CD8-positive, alpha-beta memory T cell (primary cell): Measurements from ENCODE around the gene GIPC1. TPM values are rescaled to one million over a fixed set of nuclear protein-coding genes. Genes with fewer than 3 reads are reported as not detected.

Experiments
- CTCF ChIA-PET: fragments of 350-600 bp; sonication (Branson Sonifier 250); formaldehyde crosslinking; loops from one replicate; lab custom pipeline; 2021; ENCODE audit warnings: antibody characterized with exemption; lab: Charles Lee
- POLR2A ChIA-PET: fragments of 350-600 bp; sonication (Branson Sonifier 250); formaldehyde crosslinking; loops from one replicate; lab custom pipeline; 2021; ENCODE audit warnings: antibody characterized with exemption; lab: Charles Lee
- DNase-seq, 5 donors: peaks; one replicate each; pipeline versions ENCODE4 v3.0.0 to v3.0.0-alpha.2; 2020 to 2022; ENCODE audit warnings: mixed read lengths in 1 of 5
- H3K27ac ChIP-seq: one replicate; pipeline ENCODE4 v1.7.0; 2013; ENCODE audit warnings: low read depth, mild to moderate bottlenecking, low read length, moderate library complexity
- H3K27me3 ChIP-seq: 2 replicates; pipeline ENCODE4 v1.7.0; 2013; ENCODE audit warnings: low read length, mild to moderate bottlenecking; ENCODE audit not compliant: insufficient read depth, poor library complexity, severe bottlenecking
- H3K36me3 ChIP-seq: 2 replicates; pipeline ENCODE4 v1.7.0; 2013; ENCODE audit warnings: mild to moderate bottlenecking, low read length, moderate library complexity; ENCODE audit not compliant: insufficient read depth
- H3K4me1 ChIP-seq: 2 replicates; pipeline ENCODE4 v1.7.0; 2013; ENCODE audit warnings: mild to moderate bottlenecking, low read length, moderate library complexity; ENCODE audit not compliant: insufficient read depth
- H3K4me3 ChIP-seq: 2 replicates; pipeline ENCODE4 v1.7.0; 2013; ENCODE audit warnings: mild to moderate bottlenecking, low read length
- H3K9me3 ChIP-seq: 2 replicates; pipeline ENCODE4 v1.7.0; 2013; ENCODE audit warnings: mild to moderate bottlenecking, low read length
- H3K27ac Mint-ChIP-seq, 8 donors: one replicate each; pipeline ENCODE4 v1.8.0; 2020 to 2021; ENCODE audit warnings: mixed read lengths in 8 of 8, mild to moderate bottlenecking in 6 of 8, inconsistent platforms in 3 of 8, moderate library complexity in 3 of 8
- H3K27me3 Mint-ChIP-seq, 2 donors: one replicate each; pipeline ENCODE4 v1.8.0; 2020 to 2021; ENCODE audit warnings: mixed read lengths in 2 of 2, mild to moderate bottlenecking in 1 of 2, moderate library complexity in 1 of 2
- H3K36me3 Mint-ChIP-seq, 3 donors: one replicate each; pipeline ENCODE4 v1.8.0; 2020 to 2021; ENCODE audit warnings: mixed read lengths in 3 of 3, inconsistent platforms in 1 of 3, mild to moderate bottlenecking in 1 of 3
- H3K4me1 Mint-ChIP-seq, 3 donors: one replicate each; pipeline ENCODE4 v1.8.0; 2020 to 2021; ENCODE audit warnings: mixed read lengths in 3 of 3, inconsistent platforms in 1 of 3, mild to moderate bottlenecking in 1 of 3
- H3K4me3 Mint-ChIP-seq, 7 donors: one replicate each; pipeline ENCODE4 v1.8.0; 2020 to 2021; ENCODE audit warnings: mixed read lengths in 7 of 7, mild to moderate bottlenecking in 6 of 7, moderate library complexity in 4 of 7, inconsistent platforms in 2 of 7
- H3K9me3 Mint-ChIP-seq, 5 donors: one replicate each; pipeline ENCODE4 v1.8.0; 2020 to 2022; ENCODE audit warnings: mixed read lengths in 5 of 5, mild to moderate bottlenecking in 3 of 5, moderate library complexity in 2 of 5, inconsistent platforms in 1 of 5
- polyA plus RNA-seq: library from polyadenylated mRNA; unstranded; fragments of 300-500 nt; fragmentation: Illumina TruSeq; gene quantifications from one replicate; pipeline ENCODE4 v1.2.3, GENCODE V29; 2021
- total RNA-seq, 2 experiments: library from RNA; stranded (reverse); gene quantifications; one replicate each; pipeline ENCODE4 v1.2.3, GENCODE V29; 2021

Gene GIPC1
- total and polyA plus RNA-seq, 3 experiments from 2014 or later: 32.7 to 43.4 (median 36.7) TPM

DNA sequence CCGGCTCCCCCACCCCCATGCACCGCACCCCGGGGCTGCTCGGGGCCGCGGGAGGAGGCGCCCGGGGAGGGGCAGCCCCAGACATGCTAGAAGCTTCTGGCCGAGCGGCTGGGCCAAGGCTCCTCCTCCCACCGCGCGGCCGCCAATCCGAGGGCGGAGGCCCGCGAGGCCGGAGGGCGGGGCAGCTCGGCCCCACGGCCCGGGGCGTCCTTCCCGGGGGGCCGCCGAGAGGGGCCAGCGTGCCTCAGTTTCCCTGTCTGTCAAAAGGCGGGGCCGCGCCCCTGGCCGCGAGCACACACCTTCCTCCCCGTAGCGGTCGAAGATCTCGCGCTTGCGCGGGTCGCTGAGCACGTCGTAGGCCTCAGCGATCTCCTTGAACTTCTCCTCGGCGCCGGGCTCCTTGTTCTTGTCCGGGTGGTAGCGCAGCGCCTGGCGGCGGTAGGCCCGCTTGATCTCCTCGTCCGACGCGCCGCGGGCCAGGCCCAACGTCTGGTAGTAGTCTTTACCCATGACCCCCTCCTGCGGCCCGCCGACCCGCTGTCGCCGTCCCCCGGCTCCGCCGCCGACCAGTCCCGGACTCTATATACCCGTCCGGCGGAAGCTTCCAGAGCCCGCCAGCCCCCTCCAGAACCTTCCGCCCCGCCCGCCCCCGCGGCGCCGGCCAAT lies 22.0 kb upstream of the GIPC1 start, which contains the start of gene DNAJB1:
Gene DNAJB1 (minus strand): TSS at position 558 of the 666 bp plus-strand sequence. CDS start 48 bp downstream, at position 510.
- ChIA-PET POLR2A (interaction anchor here (0.6 to 9.7 kb wide), 17 partner anchors 7 to 725 kb away, joined by 3 to 175 read pairs (median 5); partner anchors contain the start of genes ASF1B, GIPC1, NDUFB7 and RFX1), CTCF (interaction anchor here (1.1 to 6.2 kb wide), 7 partner anchors 11 to 53 kb away, joined by 3 to 65 read pairs (median 5); partner anchors contain the start of gene NDUFB7)
- no peaks in the 10 kb centered on the region for H3K27me3 ChIP-seq
- H3K36me3 ChIP-seq: peaks cover 35% of the 10 kb centered on the region
- peaks cover 80% of the 10 kb centered on the region for H3K4me1 ChIP-seq
- H3K9me3 ChIP-seq: no peaks in the 10 kb centered on the region
- Mint-ChIP-seq H3K27me3 (peaks cover 0 to 13% of the 10 kb centered on the region in 2 donors), H3K27ac (peak within 1 kb of the TSS; percentile 96 to 99 (median 97)), H3K4me1 (peaks cover 71 to 73% (median 72%) of the 10 kb centered on the region in 3 donors), H3K36me3 (peaks cover 17 to 50% (median 25%) of the 10 kb centered on the region in 3 donors), H3K9me3 (no peaks in the 10 kb centered on the region), H3K4me3 (peak within 1 kb of the TSS; percentile 94 to 98 (median 96))
- H3K4me3 ChIP-seq: peak within 1 kb of the TSS; percentile 98
- H3K27ac ChIP-seq: peak within 1 kb of the TSS; percentile 98
- peak; percentile 55 to 77 (median 70) for DNase-seq

GRCh38 chr19:14517446-14517839 lies 21.5 kb upstream of the GIPC1 start:
- H3K4me1 Mint-ChIP-seq: peaks cover 66 to 68% (median 67%) of the 10 kb centered on the region in 3 donors
- Histone ChIP-seq H3K9me3 (no peaks in the 10 kb centered on the region), H3K36me3 (peaks cover 35% of the 10 kb centered on the region), H3K27me3 (no peaks in the 10 kb centered on the region), H3K27ac (peak overlapping the region; percentile 98), H3K4me3 (peak overlapping the region; percentile 98), H3K4me1 (peaks cover 77% of the 10 kb centered on the region)
- peaks cover 17 to 50% (median 25%) of the 10 kb centered on the region in 3 donors for H3K36me3 Mint-ChIP-seq
- H3K27ac Mint-ChIP-seq: peak overlapping the region; percentile 81 to 97 (median 94)
- peak overlapping the region; percentile 93 to 98 (median 95) for H3K4me3 Mint-ChIP-seq
- no peak for DNase-seq
- no peaks in the 10 kb centered on the region for H3K9me3 Mint-ChIP-seq
- peaks cover 0 to 13% of the 10 kb centered on the region in 2 donors for H3K27me3 Mint-ChIP-seq
- POLR2A ChIA-PET: interaction anchor here (0.6 to 9.7 kb wide), 10 partner anchors 8 to 84 kb away, joined by 3 to 175 read pairs (median 8); partner anchors contain the start of genes GIPC1, NDUFB7 and TECR
- CTCF ChIA-PET: interaction anchor here (1.2 to 6.2 kb wide), 6 partner anchors 11 to 381 kb away, joined by 3 to 65 read pairs (median 6); no protein-coding TSS in a partner anchor

- Mint-ChIP-seq H3K4me3 (peak overlapping the region; percentile 93 to 98 (median 95)), H3K27ac (peak overlapping the region; percentile 81 to 97 (median 94)), H3K9me3 (no peaks in the 10 kb centered on the region), H3K4me1 (peaks cover 60 to 62% (median 61%) of the 10 kb centered on the region in 3 donors), H3K36me3 (peaks cover 17 to 48% (median 25%) of the 10 kb centered on the region in 3 donors), H3K27me3 (peaks cover 0 to 15% of the 10 kb centered on the region in 2 donors)
- Histone ChIP-seq H3K36me3 (peaks cover 35% of the 10 kb centered on the region), H3K4me1 (peaks cover 72% of the 10 kb centered on the region), H3K27me3 (no peaks in the 10 kb centered on the region), H3K27ac (peak overlapping the region; percentile 98), H3K4me3 (peak overlapping the region; percentile 98), H3K9me3 (no peaks in the 10 kb centered on the region)
- DNase-seq: peak in 3 of 5 donors; percentile 24 to 56 (median 42)
- CTCF ChIA-PET: interaction anchor here (0.8 to 6.2 kb wide), 7 partner anchors 11 to 380 kb away, joined by 3 to 65 read pairs (median 5); no protein-coding TSS in a partner anchor
- POLR2A ChIA-PET: interaction anchor here (0.5 to 9.7 kb wide), 10 partner anchors 7 to 630 kb away, joined by 3 to 175 read pairs (median 8); partner anchors contain the start of genes GIPC1, NDUFB7 and TECR
Observed at GRCh38 chr19:14516746-14517438, 21.0 kb upstream of the GIPC1 start.

- Histone ChIP-seq H3K27ac (peak overlapping the region; percentile 98), H3K4me3 (peak overlapping the region; percentile 98), H3K27me3 (no peaks in the 10 kb centered on the region), H3K36me3 (peaks cover 35% of the 10 kb centered on the region), H3K9me3 (no peaks in the 10 kb centered on the region), H3K4me1 (peaks cover 64% of the 10 kb centered on the region)
- DNase-seq: no peak
- Mint-ChIP-seq H3K4me1 (peaks cover 55 to 59% (median 56%) of the 10 kb centered on the region in 3 donors), H3K4me3 (peak overlapping the region; percentile 93 to 98 (median 95)), H3K27ac (peak overlapping the region; percentile 81 to 97 (median 94)), H3K27me3 (peaks cover 0 to 15% of the 10 kb centered on the region in 2 donors), H3K9me3 (no peaks in the 10 kb centered on the region), H3K36me3 (peaks cover 17 to 49% (median 25%) of the 10 kb centered on the region in 3 donors)
- ChIA-PET CTCF (interaction anchor here (0.7 to 6.2 kb wide), 7 partner anchors 9 to 379 kb away, joined by 3 to 65 read pairs (median 5); partner anchors contain the start of gene ASF1B), POLR2A (interaction anchor here (0.5 to 9.7 kb wide), 5 partner anchors 10 to 629 kb away, joined by 4 to 175 read pairs (median 4); partner anchors contain the start of gene TECR)
Observed at GRCh38 chr19:14516048-14516534, 20.2 kb upstream of the GIPC1 start.

GRCh38 chr19:14515501-14516047 lies 19.6 kb upstream of the GIPC1 start:
- Histone ChIP-seq H3K4me3 (peak overlapping the region; percentile 98), H3K9me3 (no peaks in the 10 kb centered on the region), H3K36me3 (peaks cover 35% of the 10 kb centered on the region), H3K4me1 (peaks cover 60% of the 10 kb centered on the region), H3K27ac (peak overlapping the region; percentile 98), H3K27me3 (no peaks in the 10 kb centered on the region)
- H3K4me3 Mint-ChIP-seq: peak overlapping the region; percentile 93 to 98 (median 95)
- H3K27ac Mint-ChIP-seq: peak overlapping the region; percentile 54 to 97 (median 93)
- peaks cover 0 to 15% of the 10 kb centered on the region in 2 donors for H3K27me3 Mint-ChIP-seq
- ChIA-PET POLR2A (interaction anchor here (0.6 to 9.7 kb wide), 2 partner anchors 10 to 20 kb away, joined by 4 to 175 read pairs; no protein-coding TSS in a partner anchor), CTCF (interaction anchor here (0.7 to 6.2 kb wide), 5 partner anchors 9 to 379 kb away, joined by 3 to 65 read pairs (median 3); partner anchors contain the start of gene ASF1B)
- peaks cover 17 to 49% (median 25%) of the 10 kb centered on the region in 3 donors for H3K36me3 Mint-ChIP-seq
- no peaks in the 10 kb centered on the region for H3K9me3 Mint-ChIP-seq
- no peak for DNase-seq
- H3K4me1 Mint-ChIP-seq: peaks cover 55 to 61% (median 56%) of the 10 kb centered on the region in 3 donors

- Histone ChIP-seq H3K9me3 (no peaks in the 10 kb centered on the region), H3K4me3 (no peak overlapping the region), H3K36me3 (peaks cover 35% of the 10 kb centered on the region), H3K27ac (no peak overlapping the region), H3K27me3 (no peaks in the 10 kb centered on the region), H3K4me1 (peaks cover 51% of the 10 kb centered on the region)
- ChIA-PET CTCF (interaction anchor here (0.5 to 1.7 kb wide), 5 partner anchors 9 to 42 kb away, joined by 3 to 6 read pairs (median 3); no protein-coding TSS in a partner anchor), POLR2A (interaction anchor here (1.0 to 9.7 kb wide), 3 partner anchors 8 to 16 kb away, joined by 3 to 175 read pairs (median 6); no protein-coding TSS in a partner anchor)
- H3K9me3 Mint-ChIP-seq: no peaks in the 10 kb centered on the region
- H3K4me1 Mint-ChIP-seq: peaks cover 44 to 55% (median 47%) of the 10 kb centered on the region in 3 donors
- H3K36me3 Mint-ChIP-seq: peaks cover 17 to 49% (median 25%) of the 10 kb centered on the region in 3 donors
- peak overlapping the region in 6 of 8 donors; percentile 25 to 97 (median 66) for H3K27ac Mint-ChIP-seq
- peaks cover 0 to 15% of the 10 kb centered on the region in 2 donors for H3K27me3 Mint-ChIP-seq
- peak in 1 of 5 donors; percentile 13 for DNase-seq
- H3K4me3 Mint-ChIP-seq: peak overlapping the region; percentile 63 to 98 (median 95)
Observed at GRCh38 chr19:14514215-14514863, 18.4 kb upstream of the GIPC1 start.
